ENCODE results near the gene ZNF746.

Gene ZNF746

DNA sequence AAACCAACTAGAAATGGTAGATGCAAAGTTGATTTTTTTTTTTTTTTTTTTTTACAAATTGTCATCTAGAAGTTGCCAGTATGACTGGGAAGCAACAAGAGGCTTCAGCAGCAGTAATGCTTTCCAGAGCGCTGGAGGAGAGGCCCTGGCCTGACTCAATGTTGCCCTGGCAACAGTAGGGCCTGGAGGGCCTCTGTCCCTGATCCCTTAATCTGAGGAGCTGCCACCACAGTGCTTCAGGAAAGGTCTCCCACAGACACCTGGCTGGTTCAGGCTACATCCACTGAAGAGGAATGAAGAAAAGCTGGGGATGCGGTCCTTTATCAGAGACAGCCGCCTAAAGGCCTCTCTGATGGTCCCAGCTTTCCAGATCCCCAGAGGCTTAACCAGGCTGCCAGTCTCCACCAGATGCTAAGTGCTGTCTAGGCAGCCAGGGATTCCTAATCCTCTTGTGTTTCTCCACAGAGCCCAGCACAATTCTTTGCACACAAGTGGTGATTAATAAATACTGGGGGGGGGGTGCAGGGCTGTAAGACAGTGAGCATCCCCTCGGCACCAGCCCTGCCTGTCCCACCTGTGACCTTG lies 70.4 kb downstream of the ZNF746 start:
- no peak for DNase-seq (ENCODE audit: low spot score)

GRCh38 chr7:149423449-149424110 lies 74.0 kb downstream of the ZNF746 start:
- no peak for DNase-seq (ENCODE audit: low spot score)

DNA sequence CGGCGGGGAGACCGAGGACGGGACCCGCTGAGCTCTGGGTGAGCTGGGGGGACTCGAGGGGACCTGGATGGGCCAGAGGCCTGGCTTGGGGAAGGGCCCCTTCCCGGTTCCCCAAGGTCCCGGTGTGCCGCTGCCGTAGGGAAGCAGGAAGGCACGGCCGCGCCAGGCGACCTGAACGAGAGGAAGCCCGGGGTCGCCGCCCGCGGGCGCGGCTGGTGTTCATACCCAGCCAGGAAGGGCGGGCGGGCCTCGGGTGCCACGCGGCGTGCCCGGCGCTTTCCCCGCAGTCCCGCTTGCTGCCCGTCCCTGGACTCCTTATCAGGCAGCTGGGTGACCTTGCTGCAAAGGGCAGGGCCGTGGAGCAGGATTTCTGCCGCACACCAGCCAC lies 74.7 kb downstream of the ZNF746 start:
- DNase-seq (ENCODE audit: low spot score), result peak; percentile 31
